Right renal cortex interstitium (tissue), 3 donors: ENCODE measurements around the gene ATP8A1. TPM values are rescaled to one million over a fixed set of nuclear protein-coding genes. Genes with fewer than 3 reads are reported as not detected.
"Not testable (repeated sequence)": the region's sequence is repeated elsewhere in the genome, so short reads cannot be mapped to it uniquely, and the experiment has no call there.

Experiments
- DNase-seq, 3 donors: peaks; one replicate each; pipeline ENCODE4 v3.0.0-alpha.2; 2013; ENCODE audit warnings: low read depth in 3 of 3, low spot score in 2 of 3
- polyA plus RNA-seq, 3 donors: library from polyadenylated mRNA; unstranded; fragments of 120-200 nt; gene quantifications; one replicate each; pipeline ENCODE4 v1.2.1, GENCODE V29; 2013; ENCODE audit not compliant: insufficient read length in 3 of 3

Gene ATP8A1
- polyA plus RNA-seq, 3 donors = 30.3 to 33.6 (median 31.9) TPM

- not testable (repeated sequence) for DNase-seq
These were observed 4.2 kb downstream of the ATP8A1 start for GRCh38 chr4:42652529-42653231.

GRCh38 chr4:42649870-42650269 is 7.0 kb downstream of the ATP8A1 start:
- no peak for DNase-seq

- no peak for DNase-seq
These were observed 9.8 kb downstream of the ATP8A1 start for GRCh38 chr4:42646999-42647541.

- DNase-seq = no peak
These were observed 10.7 kb downstream of the ATP8A1 start for GRCh38 chr4:42646013-42646784.

GRCh38 chr4:42644897-42645296 is 12.0 kb downstream of the ATP8A1 start:
- no peak for DNase-seq

- no peak for DNase-seq
These were observed 13.2 kb downstream of the ATP8A1 start for GRCh38 chr4:42643685-42644084.

GRCh38 chr4:42642845-42643615 is 13.9 kb downstream of the ATP8A1 start:
- no peak for DNase-seq

GRCh38 chr4:42642101-42642797 is 14.7 kb downstream of the ATP8A1 start:
- DNase-seq = no peak

GRCh38 chr4:42641656-42642055 is 15.2 kb downstream of the ATP8A1 start:
- no peak for DNase-seq

GRCh38 chr4:42641161-42641560 is 15.7 kb downstream of the ATP8A1 start:
- DNase-seq = no peak

- DNase-seq = no peak
These were observed 16.3 kb downstream of the ATP8A1 start for GRCh38 chr4:42640613-42641012.

- DNase-seq = no peak
These were observed 17.9 kb downstream of the ATP8A1 start for GRCh38 chr4:42638993-42639392.

- DNase-seq = no peak
These were observed 18.6 kb downstream of the ATP8A1 start for GRCh38 chr4:42638321-42638720.

GRCh38 chr4:42637867-42638266 is 19.0 kb downstream of the ATP8A1 start:
- no peak for DNase-seq

GRCh38 chr4:42637104-42637503 is 19.8 kb downstream of the ATP8A1 start:
- DNase-seq = no peak

GRCh38 chr4:42636645-42636949 is 20.3 kb downstream of the ATP8A1 start:
- DNase-seq = no peak

- no peak for DNase-seq
These were observed 23.1 kb downstream of the ATP8A1 start for GRCh38 chr4:42633605-42634388.

GRCh38 chr4:42632653-42633382 is 24.1 kb downstream of the ATP8A1 start:
- no peak for DNase-seq

- DNase-seq = no peak
These were observed 26.0 kb downstream of the ATP8A1 start for GRCh38 chr4:42630908-42631307.
